ENCODE results near the gene MICAL1.

GRCh38 chr6:109458774-109459531, 3.4 kb upstream of the MICAL1 start:
- no peak for TF ChIP-seq POLR2A (IDR thresholded peaks at IDR 0.05; ENCODE audit: low read depth, low read length)
- TF ChIP-seq, protein P1, sequence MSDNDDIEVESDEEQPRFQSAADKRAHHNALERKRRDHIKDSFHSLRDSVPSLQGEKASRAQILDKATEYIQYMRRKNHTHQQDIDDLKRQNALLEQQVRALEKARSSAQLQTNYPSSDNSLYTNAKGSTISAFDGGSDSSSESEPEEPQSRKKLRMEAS (IDR thresholded peaks at IDR 0.05; ENCODE audit: insufficient read depth, insufficient read length) = no peak
- TF ChIP-seq, protein P2, sequence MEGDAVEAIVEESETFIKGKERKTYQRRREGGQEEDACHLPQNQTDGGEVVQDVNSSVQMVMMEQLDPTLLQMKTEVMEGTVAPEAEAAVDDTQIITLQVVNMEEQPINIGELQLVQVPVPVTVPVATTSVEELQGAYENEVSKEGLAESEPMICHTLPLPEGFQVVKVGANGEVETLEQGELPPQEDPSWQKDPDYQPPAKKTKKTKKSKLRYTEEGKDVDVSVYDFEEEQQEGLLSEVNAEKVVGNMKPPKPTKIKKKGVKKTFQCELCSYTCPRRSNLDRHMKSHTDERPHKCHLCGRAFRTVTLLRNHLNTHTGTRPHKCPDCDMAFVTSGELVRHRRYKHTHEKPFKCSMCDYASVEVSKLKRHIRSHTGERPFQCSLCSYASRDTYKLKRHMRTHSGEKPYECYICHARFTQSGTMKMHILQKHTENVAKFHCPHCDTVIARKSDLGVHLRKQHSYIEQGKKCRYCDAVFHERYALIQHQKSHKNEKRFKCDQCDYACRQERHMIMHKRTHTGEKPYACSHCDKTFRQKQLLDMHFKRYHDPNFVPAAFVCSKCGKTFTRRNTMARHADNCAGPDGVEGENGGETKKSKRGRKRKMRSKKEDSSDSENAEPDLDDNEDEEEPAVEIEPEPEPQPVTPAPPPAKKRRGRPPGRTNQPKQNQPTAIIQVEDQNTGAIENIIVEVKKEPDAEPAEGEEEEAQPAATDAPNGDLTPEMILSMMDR (IDR thresholded peaks at IDR 0.05; ENCODE audit: extremely low read depth in 1 of 2, insufficient read depth in 1 of 2, low read depth in 1 of 2, low read length in 2 of 2) = no peak
